H1 (cell line): ENCODE data around the gene SURF4.

Experiments used
- CTCF ChIP-seq, 3 experiments: IDR thresholded peaks; 1 replicate in 2 of 3; 2 replicates in 1 of 3; pipeline versions ENCODE4 v1.5.1 to v1.6.1; 2011; ENCODE audit warnings: low read length in 3 of 3, mild to moderate bottlenecking in 3 of 3, inconsistent platforms in 2 of 3, low read depth in 1 of 3, moderate library complexity in 1 of 3; ENCODE audit not compliant: insufficient read depth in 1 of 3; ENCODE audit errors: control extremely low read depth in 1 of 3
- EZH2 ChIP-seq: fragments of 200-600 bp; sonication (generic); IDR thresholded peaks from 2 replicates; pipeline ENCODE4 v1.7.1; 2012; ENCODE audit warnings: low read depth, mild to moderate bottlenecking, moderate library complexity, low read length, inconsistent platforms; ENCODE audit not compliant: severe bottlenecking
- HDAC2 ChIP-seq, 2 experiments: fragments of 300-600 bp in 1 of 2; sonication (generic) in 1 of 2; IDR thresholded peaks; 2 replicates each; pipeline ENCODE4 v1.6.1; 2011 to 2012; ENCODE audit warnings: low read depth in 2 of 2, low read length in 2 of 2, mild to moderate bottlenecking in 2 of 2, moderate library complexity in 2 of 2, borderline replicate concordance in 1 of 2, inconsistent platforms in 1 of 2
- RAD21 ChIP-seq, 2 experiments: IDR thresholded peaks in 1 of 2; conservative IDR thresholded peaks in 1 of 2; 2 replicates each; pipeline ENCODE4 v1.6.1; 2011; ENCODE audit warnings: low read depth in 2 of 2, low read length in 2 of 2, improper control_type of control experiment in 1 of 2, inconsistent platforms in 1 of 2, mild to moderate bottlenecking in 1 of 2, moderate library complexity in 1 of 2
- RXRA ChIP-seq: IDR thresholded peaks from 2 replicates; pipeline ENCODE4 v1.6.1; 2011; ENCODE audit warnings: low read depth, mild to moderate bottlenecking, low read length, moderate library complexity; ENCODE audit not compliant: insufficient read depth
- SIX5 ChIP-seq: IDR thresholded peaks from 2 replicates; pipeline ENCODE4 v1.6.1; 2011; ENCODE audit warnings: mild to moderate bottlenecking, low read depth, low read length
- SUZ12 ChIP-seq: fragments of 200-600 bp; sonication (generic); IDR thresholded peaks from 2 replicates; pipeline ENCODE4 v1.6.1; 2012; ENCODE audit warnings: mild to moderate bottlenecking, inconsistent platforms, low read length, moderate library complexity, mixed read lengths

GRCh38 chr9:133327834-133328484 lies 47.9 kb downstream of the SURF4 start:
- TF ChIP-seq SIX5 (no peak), HDAC2 (IDR thresholded peaks at IDR 0.05; ENCODE audit: borderline replicate concordance in 1 of 2, low read depth in 2 of 2, low read length in 2 of 2) (no peak), CTCF (IDR thresholded peaks at IDR 0.05; ENCODE audit: control extremely low read depth in 1 of 3, insufficient read depth in 1 of 3, low read depth in 1 of 3, low read length in 3 of 3) (no peak), SUZ12 (no peak), RXRA (no peak), EZH2 (no peak), RAD21 (IDR thresholded peaks at IDR 0.05 in 1 of 2, conservative IDR thresholded peaks at IDR 0.05 in 1 of 2; ENCODE audit: low read depth in 2 of 2, low read length in 2 of 2) (no peak)
